Activated naive CD4-positive, alpha-beta T cell treated with anti-CD3 and anti-CD28 coated beads, Interleukin-2, amount 50 U/mL, for 24 hours (primary cell): ENCODE data around the gene TSPO2.

Experiments
- H3K27ac Mint-ChIP-seq: one replicate; pipeline ENCODE4 v1.8.0; 2021; ENCODE audit warnings: mild to moderate bottlenecking, mixed read lengths
- H3K27me3 Mint-ChIP-seq: one replicate; pipeline ENCODE4 v1.8.0; 2021; ENCODE audit warnings: mixed read lengths
- H3K36me3 Mint-ChIP-seq: one replicate; pipeline ENCODE4 v1.8.0; 2021; ENCODE audit warnings: mixed read lengths
- H3K4me1 Mint-ChIP-seq: one replicate; pipeline ENCODE4 v1.8.0; 2021; ENCODE audit warnings: mixed read lengths
- H3K4me3 Mint-ChIP-seq: one replicate; pipeline ENCODE4 v1.8.0; 2021; ENCODE audit warnings: mild to moderate bottlenecking, mixed read lengths
- H3K9me3 Mint-ChIP-seq: one replicate; pipeline ENCODE4 v1.8.0; 2021; ENCODE audit warnings: mixed read lengths

TSPO2 gene

GRCh38 chr6:41056768-41057490 is 14.7 kb downstream of the TSPO2 start:
- H3K27me3 Mint-ChIP-seq: no peaks in the 10 kb centered on the region
- no peak overlapping the region for H3K27ac Mint-ChIP-seq
- peaks cover 19% of the 10 kb centered on the region for H3K4me1 Mint-ChIP-seq
- H3K36me3 Mint-ChIP-seq: peaks cover 11% of the 10 kb centered on the region
- H3K9me3 Mint-ChIP-seq: no peaks in the 10 kb centered on the region
- H3K4me3 Mint-ChIP-seq: no peak overlapping the region

- Mint-ChIP-seq H3K36me3 (peaks cover 13% of the 10 kb centered on the region), H3K4me1 (peaks cover 5% of the 10 kb centered on the region), H3K9me3 (no peaks in the 10 kb centered on the region), H3K4me3 (no peak overlapping the region), H3K27ac (peak overlapping the region; percentile 23), H3K27me3 (no peaks in the 10 kb centered on the region)
Measured at GRCh38 chr6:41058783-41059181, 16.5 kb downstream of the TSPO2 start.

GRCh38 chr6:41059556-41059955 is 17.3 kb downstream of the TSPO2 start:
- Mint-ChIP-seq H3K4me3 (no peak overlapping the region), H3K27ac (no peak overlapping the region), H3K9me3 (no peaks in the 10 kb centered on the region)

GRCh38 chr6:41061196-41061726 is 19.0 kb downstream of the TSPO2 start:
- no peaks in the 10 kb centered on the region for H3K27me3 Mint-ChIP-seq
- H3K4me1 Mint-ChIP-seq: peaks cover 14% of the 10 kb centered on the region
- H3K27ac Mint-ChIP-seq: no peak overlapping the region
- peaks cover 16% of the 10 kb centered on the region for H3K36me3 Mint-ChIP-seq
- no peaks in the 10 kb centered on the region for H3K9me3 Mint-ChIP-seq
- no peak overlapping the region for H3K4me3 Mint-ChIP-seq

More at GRCh38 chr6:41059556-41059955, 17.3 kb downstream of the TSPO2 start:
- no peaks in the 10 kb centered on the region for H3K27me3 Mint-ChIP-seq
- peaks cover 10% of the 10 kb centered on the region for H3K4me1 Mint-ChIP-seq
- H3K36me3 Mint-ChIP-seq: peaks cover 15% of the 10 kb centered on the region

GRCh38 chr6:41062056-41062455 is 19.8 kb downstream of the TSPO2 start:
- H3K27me3 Mint-ChIP-seq: no peaks in the 10 kb centered on the region
- no peak overlapping the region for H3K4me3 Mint-ChIP-seq
- no peaks in the 10 kb centered on the region for H3K9me3 Mint-ChIP-seq
- H3K36me3 Mint-ChIP-seq: peaks cover 23% of the 10 kb centered on the region
- peaks cover 20% of the 10 kb centered on the region for H3K4me1 Mint-ChIP-seq
- no peak overlapping the region for H3K27ac Mint-ChIP-seq

- H3K36me3 Mint-ChIP-seq: peaks cover 25% of the 10 kb centered on the region
- H3K27ac Mint-ChIP-seq: no peak overlapping the region
- H3K9me3 Mint-ChIP-seq: no peaks in the 10 kb centered on the region
- no peaks in the 10 kb centered on the region for H3K27me3 Mint-ChIP-seq
- no peak overlapping the region for H3K4me3 Mint-ChIP-seq
- peaks cover 19% of the 10 kb centered on the region for H3K4me1 Mint-ChIP-seq
Measured at GRCh38 chr6:41063884-41064285, 21.6 kb downstream of the TSPO2 start.

GRCh38 chr6:41064841-41065240 is 22.6 kb downstream of the TSPO2 start:
- no peaks in the 10 kb centered on the region for H3K27me3 Mint-ChIP-seq
- H3K36me3 Mint-ChIP-seq: peaks cover 24% of the 10 kb centered on the region
- no peak overlapping the region for H3K27ac Mint-ChIP-seq
- no peak overlapping the region for H3K4me3 Mint-ChIP-seq
- no peaks in the 10 kb centered on the region for H3K9me3 Mint-ChIP-seq
- H3K4me1 Mint-ChIP-seq: peaks cover 23% of the 10 kb centered on the region

GRCh38 chr6:41065550-41066026 is 23.3 kb downstream of the TSPO2 start:
- H3K27ac Mint-ChIP-seq: no peak overlapping the region
- H3K27me3 Mint-ChIP-seq: no peaks in the 10 kb centered on the region
- H3K9me3 Mint-ChIP-seq: no peaks in the 10 kb centered on the region
- peaks cover 28% of the 10 kb centered on the region for H3K4me1 Mint-ChIP-seq
- peaks cover 22% of the 10 kb centered on the region for H3K36me3 Mint-ChIP-seq
- H3K4me3 Mint-ChIP-seq: no peak overlapping the region

- Mint-ChIP-seq H3K27me3 (no peaks in the 10 kb centered on the region), H3K4me3 (no peak overlapping the region), H3K9me3 (no peaks in the 10 kb centered on the region), H3K36me3 (peaks cover 19% of the 10 kb centered on the region), H3K27ac (peak overlapping the region; percentile 51), H3K4me1 (peaks cover 39% of the 10 kb centered on the region)
Measured at GRCh38 chr6:41066867-41067304, 24.6 kb downstream of the TSPO2 start.

- peak overlapping the region; percentile 97 for H3K27ac Mint-ChIP-seq
- H3K27me3 Mint-ChIP-seq: no peaks in the 10 kb centered on the region
- H3K9me3 Mint-ChIP-seq: no peaks in the 10 kb centered on the region
- H3K4me3 Mint-ChIP-seq: peak overlapping the region; percentile 97
- peaks cover 55% of the 10 kb centered on the region for H3K4me1 Mint-ChIP-seq
- H3K36me3 Mint-ChIP-seq: peaks cover 19% of the 10 kb centered on the region
Measured at GRCh38 chr6:41071501-41071922, 29.2 kb downstream of the TSPO2 start.

GRCh38 chr6:41071923-41072835 is 29.9 kb downstream of the TSPO2 start, which contains the start of gene OARD1:
Gene OARD1, minus strand, starts transcription at chr6:41072356. Its CDS starts 722 bp downstream, at chr6:41071634.
- Mint-ChIP-seq H3K9me3 (no peaks in the 10 kb centered on the region), H3K36me3 (peaks cover 13% of the 10 kb centered on the region), H3K4me1 (peaks cover 55% of the 10 kb centered on the region), H3K27ac (peak within 1 kb of the TSS; percentile 97), H3K27me3 (no peaks in the 10 kb centered on the region), H3K4me3 (peak within 1 kb of the TSS; percentile 97)

- peaks cover 13% of the 10 kb centered on the region for H3K36me3 Mint-ChIP-seq
- peaks cover 57% of the 10 kb centered on the region for H3K4me1 Mint-ChIP-seq
- peak within 1 kb of the TSS; percentile 97 for H3K4me3 Mint-ChIP-seq
- H3K27ac Mint-ChIP-seq: peak within 1 kb of the TSS; percentile 97
- no peaks in the 10 kb centered on the region for H3K27me3 Mint-ChIP-seq
- no peaks in the 10 kb centered on the region for H3K9me3 Mint-ChIP-seq
Measured at GRCh38 chr6:41072836-41073202, 30.6 kb downstream of the TSPO2 start, which contains the start of gene NFYA. Gene NFYA, plus strand, starts transcription at chr6:41072974. Its CDS starts 6,116 bp downstream, at chr6:41079090.

- H3K9me3 Mint-ChIP-seq: no peaks in the 10 kb centered on the region
Measured at GRCh38 chr6:41073203-41073967, 31.1 kb downstream of the TSPO2 start.

GRCh38 chr6:41073968-41074691 is 31.9 kb downstream of the TSPO2 start:
- Mint-ChIP-seq H3K4me3 (peak overlapping the region; percentile 91), H3K27ac (peak overlapping the region; percentile 97), H3K27me3 (no peaks in the 10 kb centered on the region), H3K9me3 (no peaks in the 10 kb centered on the region), H3K4me1 (peaks cover 70% of the 10 kb centered on the region), H3K36me3 (peaks cover 15% of the 10 kb centered on the region)

More at GRCh38 chr6:41073203-41073967, 31.1 kb downstream of the TSPO2 start:
- H3K4me1 Mint-ChIP-seq: peaks cover 62% of the 10 kb centered on the region
- H3K27me3 Mint-ChIP-seq: no peaks in the 10 kb centered on the region
- H3K36me3 Mint-ChIP-seq: peaks cover 13% of the 10 kb centered on the region
- peak overlapping the region; percentile 91 for H3K4me3 Mint-ChIP-seq
- H3K27ac Mint-ChIP-seq: peak overlapping the region; percentile 97
